Cortex of kidney (tissue), 1 donor: ENCODE data around the gene CFAP410.

ENCODE experiments used
- DNase-seq: peaks from one replicate; lab custom pipeline; 2025; lab: John Stamatoyannopoulos, UW

Gene CFAP410

GRCh38 chr21:44298301-44298700 is 40.9 kb downstream of the CFAP410 start:
- DNase-seq: no peak

GRCh38 chr21:44297525-44298290 is 41.5 kb downstream of the CFAP410 start:
- DNase-seq: no peak

- DNase-seq: no peak
These were observed 42.3 kb downstream of the CFAP410 start for GRCh38 chr21:44296916-44297315.

GRCh38 chr21:44296103-44296519 is 43.1 kb downstream of the CFAP410 start:
- DNase-seq: no peak

- DNase-seq: no peak
These were observed 43.5 kb downstream of the CFAP410 start for GRCh38 chr21:44295646-44296045.

GRCh38 chr21:44295163-44295573 is 44.0 kb downstream of the CFAP410 start:
- DNase-seq: no peak

- DNase-seq: no peak
These were observed 44.6 kb downstream of the CFAP410 start for GRCh38 chr21:44294391-44295162.

- no peak for DNase-seq
These were observed 45.5 kb downstream of the CFAP410 start for GRCh38 chr21:44293551-44294231.

GRCh38 chr21:44292812-44293195 is 46.4 kb downstream of the CFAP410 start:
- no peak for DNase-seq

- no peak for DNase-seq
These were observed 47.0 kb downstream of the CFAP410 start for GRCh38 chr21:44291936-44292811.

- no peak for DNase-seq
These were observed 47.9 kb downstream of the CFAP410 start for GRCh38 chr21:44291078-44291935.

GRCh38 chr21:44290327-44291077 is 48.7 kb downstream of the CFAP410 start:
- no peak for DNase-seq

- DNase-seq: no peak
These were observed 49.7 kb downstream of the CFAP410 start for GRCh38 chr21:44289381-44290010.

GRCh38 chr21:44288251-44289110 is 50.7 kb downstream of the CFAP410 start:
- no peak for DNase-seq

- no peak for DNase-seq
These were observed 52.2 kb downstream of the CFAP410 start for GRCh38 chr21:44286716-44287632.

GRCh38 chr21:44286086-44286715 is 53.0 kb downstream of the CFAP410 start:
- DNase-seq: no peak
